ENCODE results near the gene NKPD1. TPM values are rescaled to one million over a fixed set of nuclear protein-coding genes. Genes with fewer than 3 reads are reported as not detected.
A peak's percentile ranks its signal among the peaks of the same experiment; 100 is the strongest.

The NKPD1 gene
- total RNA-seq, 1 donor from 2014 or later = not detected

DNA sequence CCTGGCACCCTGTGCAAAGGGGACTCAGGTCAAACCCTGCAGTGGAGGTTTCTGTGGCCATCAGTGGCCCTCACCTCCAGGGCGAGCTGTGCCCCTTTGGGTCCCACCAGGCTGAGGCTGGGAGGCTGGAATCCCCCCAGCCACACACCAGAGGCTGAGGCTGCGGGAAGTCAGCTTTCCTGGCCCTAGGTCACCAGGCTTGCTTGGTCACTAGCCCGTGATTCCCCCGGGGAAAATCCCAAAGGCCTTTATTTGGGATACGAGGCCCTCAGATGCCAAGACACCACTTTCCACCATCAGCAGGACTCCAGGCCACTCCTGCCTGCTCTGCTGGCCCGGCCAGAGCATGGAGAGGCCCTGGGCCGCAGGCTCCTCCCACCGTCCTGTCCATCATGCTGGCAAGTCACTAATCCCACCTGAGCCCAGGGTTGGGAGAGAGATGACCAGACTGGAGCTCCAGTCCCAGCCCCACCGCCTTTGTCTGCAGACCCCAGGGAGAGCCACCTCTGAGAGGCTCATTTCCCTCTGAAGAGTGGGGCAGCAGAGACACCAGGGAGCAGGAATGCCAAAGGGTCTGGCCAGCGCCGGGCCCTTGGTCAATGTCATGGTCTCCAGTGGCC lies 4.7 kb downstream of the NKPD1 start:
- DNase-seq (ENCODE audit: low spot score) = no peak
- no peak for ATAC-seq

GRCh38 chr19:45154064-45154827 lies 6.5 kb downstream of the NKPD1 start:
- ATAC-seq (peak; percentile 2), DNase-seq (ENCODE audit: low spot score) (no peak)

- no peak for DNase-seq (ENCODE audit: low spot score)
- peak; percentile 56 for ATAC-seq
Observed at GRCh38 chr19:45153339-45154063, 7.3 kb downstream of the NKPD1 start.

DNA sequence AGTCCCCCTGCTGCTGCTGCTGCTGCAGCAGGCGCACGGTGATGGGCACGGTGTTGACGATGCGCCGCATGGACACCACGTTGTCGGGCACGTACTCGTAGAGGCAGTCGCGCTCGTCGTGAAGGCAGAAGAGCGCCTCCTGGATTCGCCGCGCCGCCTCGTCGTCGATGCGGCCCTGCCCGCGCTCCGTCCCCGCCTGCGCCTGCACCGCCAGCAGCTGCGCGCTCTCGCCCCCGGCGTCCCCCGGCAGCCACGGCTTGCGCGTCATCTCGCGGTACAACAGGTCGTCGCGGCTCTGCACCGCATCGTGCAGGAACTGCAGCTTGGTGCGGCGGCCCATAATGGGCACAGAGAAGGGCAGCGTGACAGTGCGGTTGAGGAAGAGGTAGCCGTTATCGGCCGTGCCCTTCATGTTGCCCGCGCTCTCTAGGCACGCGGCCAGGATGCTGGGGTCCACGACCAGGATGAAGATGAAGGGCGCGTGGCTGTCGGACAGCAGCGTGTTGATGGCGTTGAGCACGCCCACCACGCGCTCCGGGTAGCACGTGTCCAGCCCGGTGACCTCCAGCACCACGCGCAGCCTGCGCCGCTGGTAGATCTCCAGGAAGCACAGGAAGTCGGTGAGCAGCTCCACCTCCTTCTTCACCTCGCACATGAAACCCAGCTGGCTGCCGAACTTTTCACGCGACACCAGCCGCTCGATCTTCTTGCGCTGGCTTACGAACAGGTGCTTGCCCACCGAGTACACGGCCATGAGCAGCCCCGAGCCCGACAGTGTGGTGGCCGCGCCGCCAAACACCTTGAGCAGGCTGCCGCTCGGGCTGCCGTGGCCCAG lies 8.1 kb downstream of the NKPD1 start:
- DNase-seq (ENCODE audit: low spot score) (no peak), ATAC-seq (peak; percentile 41)

- ATAC-seq (no peak), DNase-seq (ENCODE audit: low spot score) (no peak)
Observed at GRCh38 chr19:45151821-45152503, 8.8 kb downstream of the NKPD1 start.

GRCh38 chr19:45151320-45151719 lies 9.5 kb downstream of the NKPD1 start:
- ATAC-seq (no peak), DNase-seq (ENCODE audit: low spot score) (no peak)

DNA sequence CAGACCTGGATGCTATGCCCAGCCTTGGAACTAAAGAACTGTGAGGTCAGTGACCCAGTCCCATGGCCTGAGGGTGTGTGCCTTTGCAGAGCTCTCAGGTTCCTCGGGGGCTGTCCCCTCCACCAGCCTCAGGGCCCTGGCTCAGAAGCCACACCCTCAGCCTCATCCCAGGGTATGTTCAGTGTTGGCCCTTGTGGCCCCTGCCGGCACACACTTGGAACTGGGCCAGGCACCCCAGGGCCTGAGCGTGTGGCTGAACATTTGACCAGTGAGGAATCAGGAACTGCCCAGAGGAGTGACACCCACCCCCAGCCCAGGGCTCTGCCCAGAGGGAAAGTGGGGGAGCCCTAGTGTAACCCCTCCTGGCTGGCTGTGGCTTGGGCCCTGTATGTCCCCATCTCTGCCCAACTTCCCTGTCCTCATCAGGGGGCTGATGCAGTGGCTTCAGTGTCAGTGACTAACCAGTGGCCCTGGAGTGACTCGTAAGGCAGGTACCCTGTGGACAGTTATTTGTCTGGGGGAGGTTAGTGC lies 10.0 kb downstream of the NKPD1 start:
- no peak for DNase-seq (ENCODE audit: low spot score)
- ATAC-seq = peak; percentile 47

DNA sequence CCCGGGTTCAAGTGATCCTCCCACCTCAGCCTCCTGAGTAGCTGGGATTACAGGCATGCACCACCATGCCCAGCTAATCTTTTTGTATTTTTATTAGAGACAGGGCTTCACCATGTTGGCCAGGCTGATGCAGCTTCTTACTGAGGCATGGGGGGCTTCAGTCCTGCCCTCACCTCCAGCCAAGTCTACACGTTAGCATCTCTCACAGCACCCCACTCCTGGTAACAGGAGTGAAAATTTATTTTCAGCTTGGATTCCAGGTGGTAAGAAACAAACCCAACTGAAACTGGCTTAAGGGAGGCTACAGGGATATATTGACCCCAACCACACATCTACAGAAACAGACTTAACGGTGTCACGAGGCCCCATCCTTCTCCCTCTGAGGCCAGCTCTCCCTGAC lies 10.6 kb downstream of the NKPD1 start:
- DNase-seq (ENCODE audit: low spot score) (no peak), ATAC-seq (no peak)

GRCh38 chr19:45149129-45149528 lies 11.7 kb downstream of the NKPD1 start:
- ATAC-seq = no peak
- no peak for DNase-seq (ENCODE audit: low spot score)

GRCh38 chr19:45147835-45148676 lies 12.7 kb downstream of the NKPD1 start:
- ATAC-seq (no peak), DNase-seq (ENCODE audit: low spot score) (no peak)

DNA sequence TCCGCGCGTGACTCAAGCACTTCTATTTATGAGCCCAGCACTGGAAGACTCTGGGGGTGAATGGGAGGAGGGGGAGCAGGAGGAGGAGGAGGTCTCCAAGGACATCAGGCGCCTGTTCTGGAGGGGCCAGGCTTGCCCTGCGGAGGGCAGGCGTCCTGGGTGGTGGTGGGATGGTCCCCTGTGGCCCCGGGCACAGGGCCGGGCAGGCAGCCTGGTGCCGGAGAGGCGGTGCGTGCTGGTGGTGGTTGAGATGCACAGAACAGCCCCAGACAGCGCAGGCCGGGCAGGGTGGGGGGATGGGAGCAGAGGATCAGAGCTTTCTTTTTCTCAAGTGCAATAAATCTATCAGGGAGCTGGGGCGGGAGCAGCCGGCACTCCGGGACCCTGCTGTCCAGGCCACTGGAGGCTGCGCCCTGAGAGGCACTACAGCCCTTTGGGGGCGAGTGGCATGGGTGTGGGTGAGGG lies 14.0 kb downstream of the NKPD1 start:
- DNase-seq (ENCODE audit: low spot score) (no peak), ATAC-seq (no peak)

DNA sequence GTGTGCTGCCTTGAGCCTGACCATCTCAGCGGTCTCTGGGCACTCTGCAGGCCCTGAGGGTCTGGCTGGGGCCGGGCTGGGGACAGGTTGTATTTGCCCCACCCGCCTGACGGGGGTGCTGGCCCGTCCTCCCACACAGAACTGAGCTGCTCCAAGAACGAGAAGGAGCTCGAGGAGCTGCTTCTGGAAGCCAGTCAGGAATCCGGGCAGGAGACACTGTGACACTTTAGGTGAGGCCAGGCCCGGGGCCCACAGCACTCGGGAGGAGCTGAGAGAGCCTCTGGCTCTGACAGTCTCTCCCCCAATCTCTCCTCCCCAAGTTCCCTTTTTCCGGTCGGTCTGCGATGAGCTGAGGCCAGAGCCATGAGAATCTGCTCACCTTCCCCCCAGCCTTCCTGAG lies 14.5 kb downstream of the NKPD1 start:
- no peak for DNase-seq (ENCODE audit: low spot score)
- ATAC-seq = no peak

- ATAC-seq (no peak), DNase-seq (ENCODE audit: low spot score) (no peak)
Observed at GRCh38 chr19:45145270-45146189, 15.3 kb downstream of the NKPD1 start.

DNA sequence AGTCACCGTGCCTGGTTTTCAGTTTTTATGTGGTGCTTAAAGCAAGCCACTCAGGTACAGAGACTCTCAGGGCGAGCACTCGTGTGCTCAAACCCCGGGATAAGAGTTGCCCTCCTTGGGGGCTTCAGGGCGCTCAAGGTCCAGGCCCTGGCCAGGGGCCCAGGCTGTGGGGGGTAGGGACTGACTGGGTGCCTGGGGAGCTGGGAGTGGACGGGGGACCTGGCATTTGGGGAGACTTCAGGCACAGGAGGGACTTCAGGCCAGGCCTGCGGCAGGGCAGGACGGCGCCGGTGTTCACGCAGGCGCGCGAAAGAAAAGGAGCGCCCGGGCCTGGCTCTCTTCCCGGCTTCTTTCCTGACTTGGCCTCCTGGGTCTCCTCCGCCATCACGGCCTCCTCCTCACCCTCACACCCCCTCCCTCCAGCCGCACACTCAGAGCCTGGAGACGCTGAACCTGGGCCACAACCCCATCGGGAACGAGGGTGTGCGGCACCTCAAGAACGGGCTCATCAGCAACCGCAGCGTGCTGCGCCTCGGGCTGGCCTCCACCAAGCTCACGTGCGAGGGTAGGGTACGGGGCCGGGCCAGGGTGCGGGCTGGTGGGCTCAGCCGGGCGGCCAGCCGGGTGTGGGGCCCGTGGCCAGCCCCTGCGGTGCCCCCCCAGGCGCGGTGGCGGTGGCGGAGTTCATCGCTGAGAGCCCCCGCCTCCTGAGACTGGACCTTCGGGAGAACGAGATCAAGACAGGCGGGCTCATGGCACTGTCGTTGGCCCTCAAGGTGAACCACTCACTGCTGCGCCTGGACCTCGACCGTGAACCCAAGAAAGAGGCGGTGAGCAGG lies 16.1 kb downstream of the NKPD1 start:
- ATAC-seq = no peak

DNA sequence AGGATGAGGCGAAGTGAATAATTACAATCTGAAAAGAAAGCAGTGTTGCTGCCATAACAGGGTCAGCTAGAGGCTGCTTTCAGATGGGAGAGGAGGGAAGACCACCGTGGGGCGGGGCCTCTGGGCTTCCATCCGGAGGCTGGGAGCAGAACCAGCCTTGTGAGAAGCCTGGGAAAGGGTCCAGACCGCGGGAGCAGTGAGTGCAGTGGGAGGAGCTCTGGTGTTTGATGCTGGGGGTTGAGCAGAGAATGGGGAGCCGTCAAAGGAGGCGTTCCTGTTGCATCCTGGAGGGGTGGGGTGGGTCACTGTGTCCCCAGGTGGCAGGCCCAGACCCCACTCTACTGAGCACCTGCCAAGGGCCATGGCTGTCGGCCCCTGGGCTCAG lies 18.1 kb downstream of the NKPD1 start:
- DNase-seq (ENCODE audit: low spot score) (no peak), ATAC-seq (no peak)

More for the DNA sequence above, 16.1 kb downstream of the NKPD1 start:
- DNase-seq (ENCODE audit: low spot score) = no peak

DNA sequence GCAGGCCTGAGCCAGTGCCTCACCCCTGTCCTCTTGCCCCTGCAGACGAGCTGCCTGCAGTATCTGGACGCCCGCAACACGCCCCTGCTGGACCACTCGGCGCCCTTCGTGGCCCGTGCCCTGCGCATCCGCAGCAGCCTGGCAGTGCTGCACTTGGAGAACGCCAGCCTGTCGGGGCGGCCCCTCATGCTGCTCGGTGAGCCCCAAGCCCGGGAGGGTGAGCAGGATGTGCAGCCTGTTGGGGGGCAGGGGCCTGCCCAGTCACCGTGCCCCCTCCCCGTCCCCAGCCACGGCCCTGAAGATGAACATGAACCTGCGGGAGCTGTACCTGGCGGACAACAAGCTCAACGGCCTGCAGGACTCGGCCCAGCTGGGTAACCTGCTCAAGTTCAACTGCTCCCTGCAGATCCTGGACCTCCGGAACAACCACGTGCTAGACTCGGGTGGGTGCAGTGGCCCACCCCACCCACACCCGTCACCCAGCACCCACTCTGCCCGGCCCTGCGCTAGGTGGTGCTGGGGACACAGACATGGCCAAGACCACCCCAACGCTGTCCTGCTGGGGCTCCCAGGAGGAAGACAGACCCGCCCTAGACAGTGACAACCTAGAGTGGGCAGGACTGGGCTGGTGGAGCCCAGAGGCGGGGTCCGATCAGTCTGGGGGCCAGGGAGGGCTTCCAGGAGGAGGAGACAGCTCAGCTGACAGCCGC lies 18.6 kb downstream of the NKPD1 start:
- ATAC-seq (no peak), DNase-seq (ENCODE audit: low spot score) (no peak)

Measured in left lobe of liver (tissue), 2 donors.